Mammary epithelial cell (primary cell): Measurements from ENCODE around the gene TMPRSS4.

Experiments
- CTCF ChIP-seq, 2 donors: IDR thresholded peaks in 1 of 2; conservative IDR thresholded peaks in 1 of 2; 2 replicates each; pipeline ENCODE4 v1.5.1; 2011 to 2012; ENCODE audit warnings: inconsistent platforms in 2 of 2, low read length in 2 of 2, mild to moderate bottlenecking in 2 of 2, control low read depth in 1 of 2, low read depth in 1 of 2; ENCODE audit not compliant: insufficient read depth in 1 of 2; ENCODE audit errors: extremely low read depth in 1 of 2
- EZH2 ChIP-seq: IDR thresholded peaks from 2 replicates; pipeline ENCODE4 v1.6.1; 2012; ENCODE audit warnings: low read length, inconsistent platforms, borderline replicate concordance

- TF ChIP-seq CTCF (conservative IDR thresholded peaks at IDR 0.05 in 1 of 2, IDR thresholded peaks at IDR 0.05 in 1 of 2; ENCODE audit: extremely low read depth in 1 of 2, insufficient read depth in 1 of 2, low read depth in 1 of 2, low read length in 2 of 2): no peak
- TF ChIP-seq EZH2: no peak
These were observed 62.1 kb downstream of the TMPRSS4 start for GRCh38 chr11:118138839-118139420.
